ENCODE data around the gene VEPH1.

DNA sequence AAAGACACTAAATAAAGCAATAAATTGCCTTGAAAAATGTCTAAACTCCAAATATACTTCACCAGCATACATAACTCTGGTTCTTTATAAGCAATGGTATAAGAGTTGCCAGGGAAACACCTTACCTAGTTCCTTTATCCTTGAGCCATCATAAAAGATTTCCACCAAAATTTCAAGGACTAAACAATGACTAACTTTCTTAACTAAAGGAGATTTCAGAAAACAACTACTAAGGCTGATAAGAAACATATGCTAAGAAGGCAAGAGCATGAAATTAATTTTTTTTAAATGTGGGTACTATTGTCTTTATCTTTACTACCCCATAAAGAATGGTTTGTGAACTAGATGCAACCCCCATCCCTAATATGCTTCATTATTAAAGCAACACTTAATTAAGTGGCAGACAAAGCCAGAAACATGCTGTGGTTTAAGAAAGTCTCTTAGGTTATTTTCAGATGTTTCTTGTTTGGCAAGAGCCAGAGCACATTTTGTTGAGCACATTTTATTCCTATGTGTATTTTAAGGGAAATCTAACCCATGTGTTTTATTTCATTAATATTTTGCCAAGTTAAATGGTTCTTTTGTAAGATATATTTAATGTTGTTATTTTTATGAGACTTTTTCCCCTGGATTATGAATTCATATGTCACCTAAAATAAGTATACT is 17.4 kb upstream of the VEPH1 start:
- TF ChIP-seq EZH2 (IDR thresholded peaks at IDR 0.05; ENCODE audit: low read length): no peak
- TF ChIP-seq, protein P1, sequence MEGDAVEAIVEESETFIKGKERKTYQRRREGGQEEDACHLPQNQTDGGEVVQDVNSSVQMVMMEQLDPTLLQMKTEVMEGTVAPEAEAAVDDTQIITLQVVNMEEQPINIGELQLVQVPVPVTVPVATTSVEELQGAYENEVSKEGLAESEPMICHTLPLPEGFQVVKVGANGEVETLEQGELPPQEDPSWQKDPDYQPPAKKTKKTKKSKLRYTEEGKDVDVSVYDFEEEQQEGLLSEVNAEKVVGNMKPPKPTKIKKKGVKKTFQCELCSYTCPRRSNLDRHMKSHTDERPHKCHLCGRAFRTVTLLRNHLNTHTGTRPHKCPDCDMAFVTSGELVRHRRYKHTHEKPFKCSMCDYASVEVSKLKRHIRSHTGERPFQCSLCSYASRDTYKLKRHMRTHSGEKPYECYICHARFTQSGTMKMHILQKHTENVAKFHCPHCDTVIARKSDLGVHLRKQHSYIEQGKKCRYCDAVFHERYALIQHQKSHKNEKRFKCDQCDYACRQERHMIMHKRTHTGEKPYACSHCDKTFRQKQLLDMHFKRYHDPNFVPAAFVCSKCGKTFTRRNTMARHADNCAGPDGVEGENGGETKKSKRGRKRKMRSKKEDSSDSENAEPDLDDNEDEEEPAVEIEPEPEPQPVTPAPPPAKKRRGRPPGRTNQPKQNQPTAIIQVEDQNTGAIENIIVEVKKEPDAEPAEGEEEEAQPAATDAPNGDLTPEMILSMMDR (optimal IDR thresholded peaks at IDR 0.05 in 1 of 3, IDR thresholded peaks at IDR 0.05 in 1 of 3, conservative IDR thresholded peaks at IDR 0.05 in 1 of 3; ENCODE audit: extremely low read depth in 1 of 3, insufficient read depth in 2 of 3, low read length in 3 of 3): no peak
